Activated effector memory CD4-positive, alpha-beta T cell treated with Interleukin-2 at 50 U/mL for 16 hours (primary cell): ENCODE results near the gene MED22.
"Not testable (repeated sequence)": the region's sequence is repeated elsewhere in the genome, so short reads cannot be mapped to it uniquely, and the experiment has no call there.

Source experiments
- DNase-seq: peaks from one replicate; pipeline ENCODE4 v3.0.0-alpha.2; 2020

MED22 gene

GRCh38 chr9:133347985-133348717 is at the start of gene MED22, which contains the start of gene RPL7A:
MED22 (minus strand) TSS chr9:133348131; CDS start chr9:133346662, 1,469 bp downstream.
RPL7A (plus strand) TSS chr9:133348218; CDS start chr9:133348244, 26 bp downstream.
- peak; percentile 86 for DNase-seq

DNA sequence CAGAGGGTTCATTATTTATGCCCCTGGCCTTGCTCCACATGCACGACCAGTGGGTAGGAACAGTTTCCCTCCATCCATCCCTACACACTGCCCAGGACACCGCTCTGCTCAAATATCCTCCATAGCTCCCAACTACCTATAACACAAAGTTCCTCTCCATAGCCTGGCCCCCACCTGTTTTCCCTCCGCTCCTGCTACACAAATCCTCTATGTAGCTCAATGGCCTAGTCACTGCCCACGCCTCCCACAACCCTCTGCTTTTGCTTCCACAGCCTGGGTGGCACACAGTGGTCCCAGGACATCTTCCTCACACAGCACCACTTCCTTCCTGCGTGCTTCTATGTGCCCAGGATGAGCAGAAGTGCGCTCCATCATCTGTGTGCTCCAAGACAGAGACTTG is 49.4 kb upstream of the MED22 start:
- no peak for DNase-seq

GRCh38 chr9:133396952-133397351 is 49.0 kb upstream of the MED22 start:
- no peak for DNase-seq

DNA sequence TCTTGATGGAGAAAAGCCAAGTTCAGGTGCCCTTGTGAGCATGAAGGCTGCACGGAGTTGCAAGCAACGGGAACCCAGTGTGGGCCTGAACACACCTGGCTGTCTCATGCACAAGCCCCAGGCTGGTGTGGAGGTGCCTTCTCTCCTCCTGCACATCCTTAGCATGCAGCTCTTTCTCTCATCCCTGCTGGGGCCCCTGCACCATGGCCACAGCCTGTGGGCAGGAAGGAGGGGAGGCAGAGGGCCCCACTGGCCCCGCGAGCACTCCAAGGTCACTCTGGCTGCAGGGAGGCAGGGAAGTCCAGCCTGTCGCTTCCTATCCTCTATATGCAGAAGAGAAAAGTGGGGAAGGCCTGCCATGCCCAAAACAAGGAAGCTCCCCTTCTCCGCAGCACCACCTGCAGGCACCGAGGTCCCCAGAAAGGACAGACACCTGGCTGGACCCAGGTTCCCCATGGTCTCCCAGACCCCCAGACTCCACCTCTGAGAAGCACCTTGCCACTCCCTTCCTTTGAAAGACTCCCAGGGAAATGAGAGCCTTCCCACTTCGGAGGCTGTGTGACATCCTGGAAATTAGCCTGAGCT is 46.8 kb upstream of the MED22 start:
- no peak for DNase-seq

DNA sequence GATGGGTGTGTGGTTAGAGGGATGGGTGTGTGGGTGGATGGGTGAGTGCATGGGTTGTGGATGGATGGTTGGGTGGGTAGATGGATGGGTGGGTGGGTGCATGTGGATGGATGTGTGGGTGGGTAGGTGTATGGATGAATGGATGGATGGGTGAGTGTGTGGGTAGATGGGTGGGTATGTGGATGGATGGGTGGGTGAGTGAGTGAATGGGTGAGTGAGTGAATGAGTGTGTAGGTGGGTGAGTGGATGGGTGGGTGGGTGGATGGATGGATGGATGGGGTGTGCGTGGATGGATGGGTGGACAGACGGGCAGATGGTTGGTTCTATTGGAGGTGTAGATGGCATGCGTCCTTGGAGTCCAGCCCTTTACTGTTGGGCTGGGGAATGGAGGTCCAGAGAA is 45.5 kb upstream of the MED22 start:
- DNase-seq, result no peak

DNA sequence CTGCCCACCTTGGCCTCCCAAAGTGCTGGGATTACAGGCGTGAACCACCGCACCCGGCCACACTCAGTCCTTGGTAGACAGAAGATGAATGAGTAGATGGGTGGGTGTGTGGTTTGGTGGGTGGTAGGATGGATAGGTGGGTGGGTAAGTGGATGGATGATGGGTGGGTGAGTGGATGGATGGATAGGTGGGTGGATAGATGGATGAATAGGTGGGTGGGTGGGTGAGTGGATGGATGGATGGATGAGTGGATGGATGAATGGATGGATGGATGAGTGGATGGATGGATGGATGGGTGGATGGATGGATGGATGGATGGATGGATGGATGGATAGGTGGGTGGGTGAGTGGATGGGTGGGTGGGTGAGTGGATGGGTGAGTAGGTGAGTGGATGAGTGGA is 44.4 kb upstream of the MED22 start:
- DNase-seq, result not testable (repeated sequence)

- not testable (repeated sequence) for DNase-seq
These were observed 43.5 kb upstream of the MED22 start for GRCh38 chr9:133391449-133391848.

- no peak for DNase-seq
These were observed 42.8 kb upstream of the MED22 start for GRCh38 chr9:133390713-133391112.

- no peak for DNase-seq
These were observed 41.6 kb upstream of the MED22 start for GRCh38 chr9:133389562-133389961.

GRCh38 chr9:133389025-133389557 is 41.2 kb upstream of the MED22 start:
- no peak for DNase-seq

GRCh38 chr9:133387680-133388079 is 39.7 kb upstream of the MED22 start:
- DNase-seq, result no peak

GRCh38 chr9:133386338-133386737 is 38.4 kb upstream of the MED22 start:
- DNase-seq, result no peak

DNA sequence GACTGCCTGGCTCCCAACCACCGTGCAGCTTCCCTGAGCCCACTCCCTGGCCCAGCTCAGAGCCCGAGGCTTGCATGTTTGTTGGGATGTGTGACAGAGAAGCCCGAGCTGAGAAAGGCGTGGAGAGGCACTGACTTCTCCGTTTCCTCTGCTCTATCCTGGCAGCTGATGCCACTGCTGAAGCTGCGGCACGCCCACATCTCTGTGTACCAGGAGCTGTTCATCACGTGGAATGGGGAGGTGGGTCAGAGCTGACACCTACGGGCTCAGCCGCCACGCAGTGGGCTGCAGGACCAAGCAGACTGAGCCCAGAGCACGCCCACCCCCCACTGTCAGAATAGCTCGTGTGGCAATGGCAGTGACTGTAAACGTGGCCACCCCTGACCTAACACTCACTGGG is 37.5 kb upstream of the MED22 start:
- DNase-seq, result no peak

DNA sequence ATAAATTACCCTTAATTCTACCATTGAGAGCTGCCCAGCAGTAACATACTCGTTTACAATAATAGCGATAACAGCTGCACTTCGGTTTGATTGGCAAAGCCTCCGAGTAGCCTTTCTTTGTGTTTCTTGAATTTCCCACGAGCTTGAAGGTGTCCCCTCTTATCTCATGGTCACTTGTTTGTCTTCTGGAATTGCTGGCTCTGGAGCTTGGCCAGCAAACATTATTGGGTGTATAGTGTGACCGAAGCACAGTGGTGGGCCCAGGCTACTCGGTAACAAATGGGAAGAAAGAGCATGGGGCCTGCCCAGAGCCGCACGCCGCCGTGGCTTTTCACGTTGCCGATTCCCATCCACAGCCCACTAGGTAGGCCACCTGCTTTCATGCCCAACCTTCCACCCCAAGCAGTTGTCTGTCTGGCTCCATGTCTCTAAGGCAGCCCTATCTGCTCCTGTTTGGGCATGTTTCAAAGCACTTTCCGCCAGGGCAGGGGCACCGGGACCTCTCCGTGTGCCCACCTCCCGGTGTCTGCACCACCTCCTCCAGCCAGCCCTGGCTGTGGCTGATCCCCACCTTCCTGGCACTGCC is 36.9 kb upstream of the MED22 start:
- no peak for DNase-seq

DNA sequence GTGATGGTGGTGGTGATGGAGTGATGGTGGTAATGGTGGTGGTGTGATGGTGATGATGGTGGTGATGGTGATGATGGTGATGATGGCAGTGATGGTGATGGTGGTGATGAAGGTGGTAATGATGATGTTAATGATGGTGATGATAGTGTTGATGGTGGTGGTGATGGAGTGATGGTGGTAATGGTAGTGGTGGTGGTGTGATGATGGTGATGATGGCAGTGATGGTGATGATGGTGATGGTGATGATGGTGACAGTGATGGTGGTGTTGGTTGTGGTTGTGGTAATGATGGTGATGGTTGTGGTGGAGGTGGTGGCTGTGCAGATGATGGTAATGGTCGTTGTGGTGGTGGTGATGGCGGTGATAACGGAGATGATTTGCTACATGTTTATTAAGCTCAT is 35.5 kb upstream of the MED22 start:
- DNase-seq, result no peak

DNA sequence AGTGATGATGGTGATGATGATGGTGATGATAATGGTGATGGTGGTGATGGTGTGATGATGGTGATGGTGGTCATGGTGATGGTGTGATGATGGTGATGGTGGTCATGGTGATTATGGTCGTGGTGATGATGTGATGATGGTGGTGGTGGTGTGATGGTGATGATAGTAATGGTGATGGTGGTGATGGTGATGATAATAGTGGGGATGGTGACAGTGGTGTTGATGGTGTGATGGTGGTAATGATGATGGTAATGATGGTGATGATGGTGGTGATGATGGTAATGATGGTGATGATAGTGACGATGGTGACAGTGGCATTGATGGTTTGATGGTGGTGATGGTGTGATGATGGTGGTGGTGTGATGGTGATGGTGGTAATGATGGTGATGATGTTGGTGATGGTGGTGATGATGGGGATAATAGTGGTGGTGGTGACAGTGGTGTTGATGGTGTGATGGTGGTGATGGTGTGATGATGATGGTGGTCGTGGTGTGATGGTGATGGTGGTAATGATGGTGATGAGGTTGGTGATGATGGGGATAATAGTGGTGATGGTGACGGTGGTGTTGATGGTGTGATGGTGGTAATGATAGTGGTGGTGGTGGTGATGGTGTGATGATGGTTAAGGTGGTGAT is 34.7 kb upstream of the MED22 start:
- no peak for DNase-seq

DNA sequence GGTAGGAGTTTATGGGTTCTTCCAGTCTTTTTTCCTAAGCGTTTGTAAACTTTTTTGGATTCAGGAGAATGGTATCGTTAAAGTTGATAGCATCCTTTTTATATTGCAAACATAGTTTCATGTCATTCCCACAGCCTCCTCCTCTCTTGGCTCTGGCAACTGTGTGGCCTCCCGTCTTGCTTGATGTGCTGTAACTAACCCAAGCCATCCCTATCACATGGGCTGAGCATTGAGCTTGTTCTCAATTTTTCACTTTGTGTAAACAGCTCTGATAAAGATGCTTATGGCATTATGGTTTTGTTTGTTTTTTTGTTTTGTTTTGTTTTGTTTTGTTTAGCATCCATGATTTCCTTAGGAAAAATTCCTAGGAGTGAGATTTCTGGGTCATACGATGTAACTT is 32.8 kb upstream of the MED22 start:
- DNase-seq, result no peak

DNA sequence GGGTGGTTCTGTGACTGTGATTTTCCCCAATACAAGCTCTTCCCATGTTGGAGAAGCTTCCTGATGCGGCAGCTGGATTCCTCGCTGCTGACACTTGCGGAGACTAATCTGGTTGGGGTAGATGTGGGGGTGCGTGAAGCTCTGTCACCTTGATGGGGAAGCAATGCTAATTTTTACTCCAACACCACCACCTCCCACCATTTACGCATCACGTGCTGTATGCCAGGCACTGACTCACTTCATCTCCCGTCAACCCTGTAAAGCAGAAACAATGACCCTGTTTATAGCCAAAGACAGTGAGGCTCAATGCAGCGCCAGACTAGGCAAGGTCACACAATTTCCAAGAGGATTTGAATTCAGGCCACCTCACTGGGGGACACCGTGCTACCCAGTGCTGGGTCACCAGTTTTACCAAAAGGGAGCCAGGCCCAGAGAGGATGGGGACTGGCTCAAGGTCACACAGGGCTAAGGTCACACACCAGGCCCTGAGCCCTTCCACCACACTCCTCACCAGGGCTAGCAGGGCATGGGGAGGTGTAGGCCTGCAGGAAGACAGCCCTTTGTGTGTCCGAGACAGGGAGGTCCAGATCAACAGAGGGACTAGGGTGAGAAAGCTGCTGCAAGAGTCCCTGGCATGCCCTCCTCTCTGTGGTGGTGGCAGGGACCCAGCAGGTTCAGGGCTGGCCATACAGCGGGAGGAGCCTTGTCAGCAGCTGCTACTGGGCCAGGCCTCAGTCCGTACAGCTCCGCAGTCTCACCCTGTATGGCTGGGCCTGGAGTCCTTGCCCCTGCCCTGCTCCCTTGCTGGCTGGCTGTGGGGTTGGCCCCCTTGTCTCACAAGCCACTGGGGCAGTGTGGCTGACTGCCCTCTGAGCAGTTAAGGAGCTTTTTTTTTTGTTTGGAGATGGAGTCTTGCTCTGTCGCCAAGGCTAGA is 31.5 kb upstream of the MED22 start:
- DNase-seq, result no peak

- no peak for DNase-seq
These were observed 30.6 kb upstream of the MED22 start for GRCh38 chr9:133378408-133378962.

GRCh38 chr9:133377721-133378216 is 29.8 kb upstream of the MED22 start:
- no peak for DNase-seq

- DNase-seq, result not testable (repeated sequence)
These were observed 29.3 kb upstream of the MED22 start for GRCh38 chr9:133377280-133377679.
